Tongue (tissue), 2 donors: ENCODE results near the gene CDRT4. TPM values are rescaled to one million over a fixed set of nuclear protein-coding genes. Genes with fewer than 3 reads are reported as not detected.
"Not testable (repeated sequence)": the region's sequence is repeated elsewhere in the genome, so short reads cannot be mapped to it uniquely, and the experiment has no call there.

ENCODE experiments used
- DNase-seq: peaks from one replicate; pipeline ENCODE4 v3.0.0-alpha.2; 2015
- total RNA-seq: library from RNA; depleted of rRNA; stranded (reverse); fragments of >200 nt; gene quantifications from one replicate; pipeline ENCODE4 v1.2.3, GENCODE V29; 2014

CDRT4 gene
- not detected for total RNA-seq

GRCh38 chr17:15467592-15467991, at the start of gene CDRT4:
Gene CDRT4 (minus strand): TSS chr17:15467621. CDS start chr17:15440238, 27,383 bp downstream.
- no peak for DNase-seq

DNA sequence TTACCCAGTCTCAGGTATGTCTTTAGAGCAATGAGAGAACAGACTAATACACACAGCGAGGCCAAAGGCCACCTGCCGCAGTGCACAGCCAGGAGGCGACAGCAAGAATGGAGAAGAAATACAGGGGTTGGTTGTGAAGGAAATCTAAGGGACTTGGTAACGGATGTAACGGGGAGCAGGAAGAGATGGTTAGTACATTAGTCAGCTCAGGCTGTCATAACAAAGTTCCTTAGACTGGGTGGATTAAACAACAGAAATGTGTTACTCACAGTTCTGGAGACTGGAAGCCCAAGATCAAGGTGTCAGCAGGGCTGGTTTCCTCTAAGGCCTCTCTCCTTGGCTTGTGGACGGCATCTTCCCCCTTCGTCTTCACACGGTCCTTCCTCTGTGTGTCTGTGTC, 48.7 kb upstream of the CDRT4 start:
- DNase-seq = no peak

- no peak for DNase-seq
Measured at GRCh38 chr17:15514469-15514868, 47.0 kb upstream of the CDRT4 start.

GRCh38 chr17:15513856-15514459, 46.5 kb upstream of the CDRT4 start:
- DNase-seq = no peak

GRCh38 chr17:15513058-15513791, 45.8 kb upstream of the CDRT4 start:
- no peak for DNase-seq

DNA sequence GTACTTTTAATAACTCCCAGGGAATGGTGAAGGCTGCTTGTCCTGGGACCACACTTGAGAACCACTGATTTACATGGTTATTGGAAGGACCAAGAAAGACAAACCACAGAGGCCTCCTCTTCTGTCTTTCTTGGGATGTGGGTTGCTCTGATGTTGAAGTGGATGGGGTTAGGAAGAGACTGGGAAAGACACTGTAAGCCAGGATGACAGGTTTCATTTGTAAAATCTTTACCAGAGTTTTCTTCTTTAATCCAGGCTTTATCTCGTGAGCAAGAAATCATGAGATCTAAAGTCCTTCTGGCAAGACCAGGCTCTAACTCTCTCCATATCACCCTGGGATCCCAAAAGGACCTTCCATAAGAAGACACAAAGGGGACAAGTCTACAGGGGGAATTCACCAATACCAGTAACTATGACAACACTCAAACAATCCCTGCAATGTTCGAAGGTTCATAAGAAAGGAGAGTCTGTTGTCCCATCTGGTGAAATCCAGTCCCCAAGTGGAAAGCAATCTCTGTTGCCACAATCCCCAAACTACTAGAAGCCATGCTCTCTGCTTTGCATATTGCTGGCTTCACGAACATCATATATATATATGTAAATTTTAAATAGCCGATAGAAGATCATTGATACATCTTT, 44.8 kb upstream of the CDRT4 start:
- DNase-seq = no peak

DNA sequence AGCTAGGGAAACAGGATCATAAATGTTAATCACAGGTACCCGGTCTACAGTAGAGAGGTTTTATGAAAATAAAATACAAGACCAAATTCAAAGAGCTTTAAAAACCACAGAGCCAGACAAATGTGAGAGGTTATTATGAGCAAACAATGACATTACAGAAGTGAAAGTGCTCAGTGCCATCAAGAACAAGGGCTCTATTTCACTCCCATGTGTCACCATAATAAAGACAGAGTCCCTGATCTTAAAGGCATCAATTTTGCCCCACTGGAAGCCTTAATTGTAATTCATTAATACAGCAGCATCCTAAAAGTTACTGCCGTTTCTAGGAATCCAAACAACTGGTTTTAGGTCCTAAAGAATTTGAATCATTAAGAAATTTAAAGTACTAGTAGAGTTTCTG, 43.7 kb upstream of the CDRT4 start:
- no peak for DNase-seq

DNA sequence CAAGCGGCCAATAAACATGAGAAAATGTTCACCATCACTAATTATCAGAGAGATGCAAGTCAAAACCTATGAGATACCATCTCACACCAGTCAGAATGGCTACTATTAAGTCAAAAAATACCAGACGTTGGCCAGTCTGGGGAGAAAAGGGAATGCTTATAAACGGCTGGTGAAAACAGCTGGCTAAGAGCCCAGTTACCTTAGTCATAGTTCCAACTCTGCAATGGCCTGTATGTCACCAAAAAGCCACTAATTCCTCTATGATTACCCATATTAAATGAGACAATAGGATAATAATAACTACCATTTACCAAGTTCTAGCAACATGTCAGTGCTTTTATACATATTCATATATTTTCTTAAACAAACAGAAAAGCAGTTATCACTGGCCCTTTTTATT, 42.9 kb upstream of the CDRT4 start:
- no peak for DNase-seq

GRCh38 chr17:15509095-15509494, 41.7 kb upstream of the CDRT4 start:
- DNase-seq = no peak

DNA sequence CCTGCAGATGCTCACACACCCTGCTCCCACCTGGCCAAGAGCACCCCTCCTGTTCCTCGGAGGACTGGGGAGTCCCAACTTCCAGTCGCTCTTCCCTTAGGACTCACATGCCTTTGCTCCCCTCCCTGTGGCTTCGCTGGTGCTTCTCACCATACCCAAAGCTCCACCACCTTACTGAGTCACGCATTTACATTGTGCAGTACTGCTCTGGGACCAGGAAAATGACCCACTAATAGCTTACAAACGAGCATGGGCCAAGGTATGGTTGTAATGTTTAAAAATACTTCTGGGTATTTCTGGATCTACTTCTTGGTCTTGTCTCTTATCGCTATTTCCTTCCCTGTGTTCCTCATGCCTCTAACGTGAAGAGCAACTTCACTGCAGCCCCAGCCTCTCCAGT, 41.0 kb upstream of the CDRT4 start:
- DNase-seq = no peak

GRCh38 chr17:15507896-15508295, 40.5 kb upstream of the CDRT4 start:
- no peak for DNase-seq

DNA sequence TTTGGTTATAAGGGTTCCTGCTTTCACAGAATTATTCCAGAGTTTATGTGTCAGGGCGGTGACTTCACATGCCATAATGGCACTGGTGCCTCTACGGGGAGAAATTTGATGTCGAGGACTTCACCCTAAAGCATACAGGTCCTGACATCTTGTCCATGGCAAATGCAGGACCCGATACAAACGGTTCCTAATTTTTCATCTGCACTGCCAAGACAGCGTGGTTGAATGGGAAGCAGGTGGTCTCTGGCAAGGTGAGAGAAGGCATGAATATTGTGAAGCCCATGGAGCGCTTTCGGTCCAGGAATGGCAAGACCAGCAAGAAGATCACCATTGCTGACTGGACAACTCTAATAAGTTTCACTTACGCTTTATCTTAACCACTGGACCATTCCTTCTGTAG, 39.6 kb upstream of the CDRT4 start:
- no peak for DNase-seq

- not testable (repeated sequence) for DNase-seq
Measured at GRCh38 chr17:15505708-15506107, 38.3 kb upstream of the CDRT4 start.

DNA sequence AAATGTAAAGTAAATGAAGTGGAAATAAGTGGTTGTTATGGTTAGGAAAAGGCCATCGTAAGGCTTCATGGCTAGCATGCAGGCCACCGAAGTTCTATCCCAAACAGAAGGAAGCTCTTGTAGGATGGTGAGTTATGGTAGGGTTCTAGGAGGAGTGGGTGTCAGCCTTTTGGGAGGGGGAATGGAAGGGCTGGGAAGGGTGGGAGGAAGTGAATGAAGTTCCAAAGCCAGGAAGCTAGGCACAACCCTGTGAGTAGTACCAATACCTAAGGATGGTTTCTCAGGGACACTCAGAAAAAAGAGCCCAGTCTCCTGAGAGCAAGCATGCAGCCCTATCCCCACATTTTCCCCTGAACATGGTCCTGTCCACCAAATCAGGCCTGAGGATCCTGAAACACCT, 36.3 kb upstream of the CDRT4 start:
- no peak for DNase-seq

- DNase-seq = peak; percentile 98
Measured at GRCh38 chr17:15502369-15503112, 35.1 kb upstream of the CDRT4 start.

GRCh38 chr17:15501793-15502192, 34.4 kb upstream of the CDRT4 start:
- DNase-seq = peak; percentile 27

DNA sequence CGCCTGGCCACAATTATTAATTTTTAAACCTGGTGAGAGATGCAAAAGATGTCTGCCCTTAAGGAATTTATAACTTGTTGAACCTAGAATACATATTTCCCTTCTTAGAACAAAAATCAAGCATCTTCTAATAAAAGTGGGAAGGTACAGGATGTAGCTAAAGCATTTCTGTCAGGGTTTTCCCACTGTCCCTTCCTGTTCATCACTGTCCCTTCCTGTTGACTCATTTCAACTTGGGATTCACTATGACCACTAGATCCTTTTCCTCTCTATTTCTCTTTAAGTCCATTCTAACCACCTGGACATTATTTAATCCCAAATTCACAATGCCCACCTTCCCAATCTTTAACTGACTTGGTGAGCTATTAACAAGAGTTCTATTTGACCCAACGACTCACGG, 33.9 kb upstream of the CDRT4 start:
- no peak for DNase-seq

GRCh38 chr17:15498107-15498506, 30.7 kb upstream of the CDRT4 start:
- no peak for DNase-seq

DNA sequence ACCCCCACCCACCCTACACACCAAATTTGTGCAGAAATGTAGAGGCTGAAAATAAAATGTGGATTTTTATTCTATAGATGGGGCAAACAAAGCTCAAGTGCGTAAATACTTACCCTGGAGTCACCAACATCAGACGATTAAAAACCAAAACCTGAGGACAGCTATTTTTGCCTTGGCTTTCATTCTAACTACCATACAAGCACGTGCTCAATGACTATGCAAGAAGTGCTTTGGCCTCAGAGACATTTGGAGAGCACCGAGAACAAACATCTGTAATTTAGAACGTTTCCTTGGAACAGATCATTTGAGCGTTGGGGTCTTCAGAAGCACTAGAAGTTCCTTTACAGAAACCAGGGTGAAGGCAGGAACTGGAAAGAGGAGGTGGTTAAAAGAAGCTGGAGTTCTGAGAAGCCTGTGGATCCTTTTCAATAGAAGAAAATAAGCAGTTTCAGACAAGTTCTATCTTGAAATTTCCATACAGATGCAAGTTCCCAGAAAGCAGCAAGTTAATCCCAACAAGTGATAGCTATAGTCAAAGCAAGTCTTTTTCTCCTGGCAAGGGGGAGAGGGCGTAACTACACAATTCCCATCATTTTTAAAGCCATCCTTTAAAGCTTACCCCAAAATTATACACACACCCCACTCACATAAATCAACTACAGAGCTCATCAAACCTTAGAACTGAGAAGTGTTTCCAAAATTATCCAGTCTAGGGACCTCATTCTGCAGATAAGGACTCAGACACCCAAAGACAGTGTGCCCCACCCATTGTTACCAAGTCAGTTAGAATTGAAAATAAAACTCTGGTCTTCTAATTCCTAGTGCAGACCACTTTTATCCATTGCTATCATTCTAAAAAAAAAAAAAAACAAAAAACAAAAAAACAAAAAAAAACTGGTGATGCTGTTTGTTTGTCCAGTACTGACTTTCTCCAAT, 29.6 kb upstream of the CDRT4 start:
- no peak for DNase-seq

DNA sequence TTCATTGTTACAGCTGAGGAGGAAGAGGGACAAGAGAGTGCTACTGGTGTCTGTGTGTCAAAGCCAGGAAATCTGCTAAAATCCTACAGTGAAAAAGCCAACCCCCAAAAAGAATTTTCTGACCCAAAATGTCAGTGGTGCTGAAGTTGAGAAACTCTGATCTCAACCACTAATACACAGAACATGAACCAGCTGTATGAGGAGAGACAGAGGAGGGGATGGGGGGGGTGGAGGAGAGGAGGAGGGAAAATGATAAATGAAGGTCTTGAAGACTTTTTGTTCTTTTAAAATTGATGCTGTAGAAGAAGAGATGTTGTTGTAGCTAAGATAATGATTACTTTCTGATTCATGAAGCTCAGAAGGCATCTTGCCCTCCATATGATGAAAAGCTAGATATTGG, 27.4 kb upstream of the CDRT4 start:
- no peak for DNase-seq

- no peak for DNase-seq
Measured at GRCh38 chr17:15493693-15494035, 26.2 kb upstream of the CDRT4 start.
